Ramos (cell line): ENCODE data around the gene BHLHE41.

ENCODE experiments used
- in situ Hi-C: fragments of 300-500 bp; cut with MboI; formaldehyde crosslinking; loops from one replicate; pipeline ENCODE4 v1.14.3; 2022; ENCODE audit warnings: low sequenced_read_pairs; ENCODE audit not compliant: unreplicated experiment

Gene BHLHE41

DNA sequence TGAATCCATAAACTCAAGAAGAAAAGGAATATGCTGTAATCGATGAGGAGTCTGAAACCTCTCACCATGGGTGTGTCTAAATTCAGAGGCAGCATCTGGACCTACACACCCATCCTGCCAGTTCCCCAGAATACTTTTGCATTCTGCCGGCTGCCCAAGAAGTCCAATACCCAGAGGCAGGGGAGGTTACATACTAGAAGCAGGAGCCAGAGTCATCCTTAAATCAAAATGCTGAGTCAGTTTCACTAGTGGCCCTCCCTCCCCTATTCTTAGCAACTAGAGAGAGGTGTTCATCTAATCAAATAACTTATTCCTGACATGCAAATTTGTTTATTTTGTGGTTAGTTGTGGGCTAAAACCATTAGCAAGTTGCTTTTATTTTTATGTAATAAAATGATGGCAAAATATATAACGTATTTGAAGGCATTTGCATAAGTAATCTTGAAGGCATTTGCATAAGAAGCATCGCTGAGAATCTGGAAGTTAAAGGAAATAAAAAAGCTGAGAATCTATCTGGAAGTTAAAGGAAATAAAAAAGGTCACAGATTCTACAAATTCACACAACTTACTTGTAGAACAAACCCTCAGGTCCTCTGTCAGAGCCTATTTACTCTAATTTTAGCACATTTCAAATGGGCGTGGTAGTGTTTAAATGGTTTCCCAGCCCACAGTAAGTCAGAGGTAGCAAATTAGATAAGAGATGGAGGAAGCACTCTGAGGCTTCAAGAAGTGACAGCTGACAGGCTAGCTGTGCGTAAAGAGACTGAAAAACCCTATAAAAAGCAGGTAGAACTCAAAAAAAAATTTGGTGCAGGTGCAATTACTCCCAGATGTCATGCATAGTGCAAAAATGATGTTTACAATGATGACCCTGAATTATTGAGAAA is 7.8 kb downstream of the BHLHE41 start:
- in situ Hi-C loops, result no loop called here

DNA sequence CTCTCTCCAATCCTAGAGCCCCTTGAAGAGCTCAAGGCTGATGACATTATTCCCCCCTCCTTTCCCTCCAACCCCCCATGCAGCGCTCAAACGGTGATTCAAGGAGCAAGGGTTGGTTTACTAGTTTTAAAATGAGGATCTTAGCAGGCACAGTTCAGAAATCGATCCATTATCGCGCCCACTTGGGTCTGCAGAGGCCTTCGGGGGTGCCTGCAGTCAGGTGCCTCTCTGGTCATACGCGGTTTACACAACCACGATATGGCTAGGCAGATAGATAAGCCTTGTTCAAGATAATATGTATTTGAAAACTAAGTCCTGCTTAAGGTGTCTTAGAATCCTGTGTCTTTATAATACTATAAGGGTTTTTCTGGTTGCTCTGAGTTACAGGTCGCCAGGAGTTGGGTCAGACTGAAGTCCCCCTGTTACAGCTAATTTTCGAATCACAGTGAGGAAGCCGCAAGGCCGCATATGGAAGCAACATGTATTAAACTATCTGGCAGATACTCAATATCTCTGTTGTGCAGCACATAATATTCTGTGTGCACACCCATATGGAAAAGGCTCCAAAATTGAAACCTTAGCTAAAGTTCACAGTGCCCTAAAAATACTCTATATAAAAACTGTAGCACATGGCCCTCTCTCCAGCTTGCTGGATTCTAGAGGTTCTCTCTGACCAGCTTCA is 10.0 kb downstream of the BHLHE41 start:
- in situ Hi-C loops, result no loop called here

DNA sequence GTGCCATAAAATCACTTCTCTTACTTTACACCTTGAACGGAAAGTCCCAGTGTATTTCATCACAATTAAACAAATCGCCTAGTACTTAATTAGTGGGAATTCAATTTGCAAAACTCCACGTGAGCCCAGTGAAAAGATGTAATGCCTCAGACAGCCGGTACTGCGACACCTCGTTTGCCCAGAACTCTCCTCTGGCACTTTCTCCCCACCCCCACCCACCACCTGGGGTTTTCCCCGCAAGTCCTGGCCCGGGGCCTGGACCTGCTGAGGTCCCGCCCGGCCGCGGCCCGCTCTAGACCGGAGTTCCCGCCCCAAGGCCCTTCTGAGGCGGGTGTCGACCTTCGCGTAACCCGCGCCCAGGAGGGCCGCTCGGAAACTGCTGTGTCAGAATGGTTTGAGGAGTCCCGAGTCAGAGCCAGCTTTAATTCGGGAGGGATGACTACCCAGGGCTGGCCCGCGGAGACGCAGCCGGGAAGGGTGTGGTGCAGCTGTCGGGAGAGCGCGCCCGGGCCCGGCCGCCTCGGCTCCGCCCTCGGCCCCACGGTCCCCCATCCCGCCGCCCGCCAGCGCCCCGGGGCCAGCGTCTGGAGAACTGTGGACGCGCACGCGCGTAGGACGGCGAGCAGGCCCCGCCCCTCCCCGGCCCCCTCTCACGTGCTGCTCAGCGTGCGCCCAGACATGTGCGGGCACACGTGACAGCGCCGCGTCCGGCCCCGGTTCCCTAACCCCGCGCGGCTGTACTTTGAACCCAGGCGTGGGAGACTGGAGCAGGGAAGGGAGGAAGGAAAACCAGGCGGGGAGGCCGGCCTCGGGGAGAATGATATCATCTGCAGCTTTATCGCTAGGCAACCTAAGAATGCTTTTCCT is 10.8 kb downstream of the BHLHE41 start:
- in situ Hi-C loops, result no loop called here

DNA sequence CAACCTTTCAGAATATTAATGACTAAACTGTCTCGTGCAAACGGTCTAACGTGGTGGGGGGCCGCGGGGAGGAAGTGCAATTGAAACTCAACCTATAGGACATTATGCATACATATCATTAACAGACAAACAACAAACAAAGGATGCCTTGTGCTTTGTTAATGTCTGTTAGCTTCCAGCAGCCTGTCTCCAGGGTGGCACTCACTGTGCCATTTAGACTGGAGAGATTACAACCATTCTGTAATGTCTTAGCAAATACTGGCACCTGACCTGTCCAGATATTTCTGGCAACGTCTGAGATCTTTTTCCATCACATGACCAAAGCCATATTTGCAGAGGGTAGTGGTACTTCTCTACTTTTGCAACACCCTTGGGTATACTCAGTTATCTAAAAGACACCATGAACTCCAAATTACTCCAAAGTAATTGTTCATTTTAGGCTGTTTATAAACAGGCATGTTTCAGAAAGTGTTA is 11.6 kb downstream of the BHLHE41 start:
- in situ Hi-C loops, result no loop called here

DNA sequence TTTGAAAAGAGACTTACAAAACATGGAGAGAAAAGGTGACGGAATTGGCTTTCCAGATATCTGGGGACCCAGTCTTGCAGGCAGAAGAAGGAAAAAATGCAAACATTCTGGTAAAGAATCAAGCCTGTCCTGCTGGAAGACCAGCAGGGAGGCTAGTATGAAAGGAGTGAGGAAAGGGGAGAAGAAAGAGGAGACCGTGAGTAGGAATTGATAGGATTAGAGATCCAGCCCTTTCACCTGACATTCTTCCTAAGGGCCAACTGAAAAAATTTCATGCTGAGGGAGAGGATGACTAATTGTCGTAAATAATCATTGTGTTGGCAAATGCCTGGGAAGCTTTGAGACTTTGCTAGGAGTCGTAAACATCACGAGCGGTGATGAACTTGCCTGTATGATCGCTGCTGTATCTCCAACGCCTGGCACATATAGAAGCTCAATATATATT is 12.1 kb downstream of the BHLHE41 start:
- in situ Hi-C loops, result no loop called here

DNA sequence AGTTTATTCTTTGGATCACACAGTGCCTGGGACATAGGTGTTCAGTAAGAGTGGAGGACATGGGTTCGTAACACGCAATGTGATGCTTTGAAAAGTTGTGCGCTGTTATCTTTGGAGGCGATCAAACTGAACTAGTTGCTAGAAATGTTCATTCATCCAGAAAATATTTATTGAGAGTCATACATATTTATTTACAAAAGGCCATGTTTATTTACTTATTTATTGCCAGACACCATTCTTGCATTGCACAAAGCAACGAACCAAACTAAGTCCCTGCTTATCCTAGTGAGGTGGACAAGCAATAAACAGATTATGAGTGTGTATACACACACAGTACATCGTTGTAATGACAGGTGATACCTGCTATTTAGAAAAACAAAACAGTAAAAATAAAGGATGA is 12.6 kb downstream of the BHLHE41 start:
- in situ Hi-C loops, result no loop called here

DNA sequence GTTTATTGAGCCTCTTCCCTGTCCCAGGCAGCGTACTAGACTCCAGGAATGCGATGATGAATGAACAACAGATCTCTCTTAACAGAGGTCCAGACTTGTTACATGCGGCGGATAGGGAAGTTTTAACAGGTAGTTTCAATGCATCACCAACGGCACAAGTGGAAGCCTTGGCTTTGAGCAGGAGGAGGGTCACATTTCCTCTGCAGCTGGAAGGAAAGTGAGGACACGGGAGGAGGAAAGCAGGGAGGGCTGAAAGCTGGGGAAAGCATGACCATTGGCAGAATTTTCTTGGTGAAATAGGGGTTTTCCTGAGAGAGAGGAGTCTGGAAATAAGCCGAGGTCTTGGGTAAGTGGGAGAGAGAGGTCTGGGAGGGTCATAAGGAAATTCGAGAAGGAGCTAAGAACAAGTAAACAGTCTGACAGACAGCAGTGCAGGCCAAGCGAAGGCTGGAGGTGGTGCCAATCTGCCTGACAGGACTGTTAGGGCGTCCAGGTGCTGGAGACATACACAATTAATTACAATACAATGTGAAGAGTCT is 15.4 kb downstream of the BHLHE41 start:
- in situ Hi-C loops, result no loop called here

DNA sequence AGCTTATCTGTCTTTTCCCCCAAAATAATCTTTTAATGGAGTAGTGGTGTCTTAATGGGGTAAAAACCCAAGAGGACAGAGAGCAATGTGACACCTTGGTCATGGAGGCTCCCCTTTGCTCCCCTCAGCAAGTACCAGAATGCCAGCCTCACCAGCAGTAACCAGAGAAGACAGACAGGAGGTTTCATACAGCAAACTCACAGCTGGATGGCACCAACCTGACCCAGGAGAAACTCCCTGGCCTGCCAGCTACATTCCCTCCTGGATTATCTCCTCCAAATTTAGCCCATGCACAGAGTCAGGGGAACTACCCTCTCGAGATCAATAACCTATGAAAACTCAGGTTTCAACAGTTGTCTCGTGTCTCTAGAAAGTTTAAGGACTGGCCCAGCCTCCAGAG is 15.9 kb downstream of the BHLHE41 start:
- in situ Hi-C loops, result no loop called here

DNA sequence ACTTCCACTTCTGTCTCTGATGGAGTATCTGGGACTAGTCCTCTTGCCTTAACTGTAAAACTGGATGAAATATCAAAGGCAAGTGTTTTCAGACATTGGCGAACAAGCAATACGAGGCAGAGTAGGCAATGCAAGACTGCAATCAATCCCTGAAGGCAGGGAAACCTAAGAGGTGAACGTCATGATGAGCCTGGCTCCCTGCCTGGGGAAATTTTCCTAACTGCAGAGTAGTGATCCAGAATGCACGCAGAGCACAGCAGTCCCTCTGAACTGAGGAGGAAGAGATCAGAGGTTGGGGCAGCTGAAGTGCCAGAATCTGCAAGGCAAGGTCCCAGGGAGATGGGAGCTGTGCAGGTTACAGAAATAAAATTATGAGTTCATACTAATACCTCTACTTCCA is 18.5 kb downstream of the BHLHE41 start:
- in situ Hi-C loops, result no loop called here

DNA sequence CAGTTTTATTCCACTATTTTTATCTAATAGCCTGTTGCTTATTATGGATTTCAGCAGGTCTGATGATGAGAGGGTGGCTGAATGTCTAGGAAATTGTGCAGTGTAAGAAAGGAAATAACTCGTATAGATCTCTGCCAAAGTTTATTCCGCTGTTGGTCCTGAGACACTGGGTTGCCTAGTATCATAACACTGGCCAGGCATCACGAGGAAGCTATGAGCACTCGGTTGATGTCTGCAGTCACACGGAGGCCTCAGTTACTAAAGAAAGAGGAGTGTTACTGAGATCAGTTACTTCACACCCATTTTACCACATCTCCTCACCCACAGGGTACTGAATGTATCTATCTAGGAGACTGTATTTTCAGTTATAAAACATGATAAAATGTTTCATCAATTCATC is 21.9 kb downstream of the BHLHE41 start:
- in situ Hi-C loops, result no loop called here

DNA sequence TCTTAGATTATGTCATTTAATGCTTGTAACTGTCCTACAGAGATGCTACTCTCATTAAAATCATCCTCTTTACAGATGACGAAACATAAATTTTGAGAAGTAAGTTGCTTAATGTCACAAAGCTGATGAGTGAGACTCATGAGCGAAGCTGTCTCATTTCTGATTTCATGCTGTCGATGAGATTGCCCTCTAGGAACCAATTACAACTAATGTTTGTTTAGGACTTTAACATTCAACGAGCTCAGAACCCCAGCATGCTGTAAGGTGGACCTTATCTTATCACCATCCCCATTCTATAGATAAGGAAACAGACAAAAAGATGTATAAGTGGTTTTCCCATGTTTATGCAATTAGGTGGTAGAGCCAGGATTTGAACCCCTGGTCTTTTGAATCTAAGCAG is 23.1 kb downstream of the BHLHE41 start:
- in situ Hi-C loops, result no loop called here

DNA sequence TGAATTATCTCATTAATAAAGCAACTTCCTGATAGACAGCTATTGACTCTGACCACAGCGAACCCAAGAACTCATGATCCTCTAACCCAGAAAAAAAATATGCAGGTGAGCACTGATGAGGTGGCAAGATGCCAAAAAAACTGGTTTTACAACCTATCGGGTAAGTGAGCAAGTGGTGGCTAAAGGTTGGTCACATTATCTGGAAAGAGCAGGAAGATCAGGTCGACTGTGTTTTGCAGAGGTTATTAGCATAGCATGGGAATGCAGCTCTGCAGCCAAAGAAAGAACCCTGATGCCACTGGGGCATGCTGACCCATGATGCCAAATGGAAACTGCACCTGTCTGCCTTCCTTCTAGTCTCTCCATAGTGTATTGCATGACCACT is 23.5 kb downstream of the BHLHE41 start:
- in situ Hi-C loops, result no loop called here

DNA sequence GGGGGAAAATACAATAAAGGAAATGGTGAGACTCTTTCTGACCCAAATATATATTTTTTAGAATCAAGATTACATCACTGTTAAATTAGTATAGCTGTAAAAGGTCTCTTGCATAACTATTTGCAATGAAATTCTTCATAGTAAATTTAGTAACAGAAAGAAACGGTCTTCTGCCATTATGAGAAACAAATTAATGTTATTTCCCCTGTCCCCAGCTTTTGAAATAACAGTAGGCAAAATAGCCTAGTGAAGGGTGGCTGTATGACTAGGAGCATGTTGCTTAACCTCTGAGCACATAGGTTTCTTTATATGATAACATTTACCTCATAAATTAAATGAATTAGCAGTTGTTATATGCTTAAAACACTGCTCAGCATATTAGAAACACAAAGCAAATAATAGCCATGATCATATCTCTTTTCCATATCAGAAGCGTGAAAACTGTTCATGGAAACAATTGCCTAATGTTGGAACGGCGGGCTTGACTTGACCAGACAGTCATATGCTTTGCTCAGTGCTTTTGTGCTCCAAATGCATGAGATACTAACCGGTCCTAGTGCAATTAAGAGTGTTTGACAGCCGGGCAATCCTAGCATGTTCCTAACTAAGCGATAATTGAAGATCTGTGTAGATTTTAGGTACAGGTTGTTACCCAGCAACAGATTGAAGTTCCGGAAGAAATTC is 24.0 kb downstream of the BHLHE41 start:
- in situ Hi-C loops, result no loop called here

DNA sequence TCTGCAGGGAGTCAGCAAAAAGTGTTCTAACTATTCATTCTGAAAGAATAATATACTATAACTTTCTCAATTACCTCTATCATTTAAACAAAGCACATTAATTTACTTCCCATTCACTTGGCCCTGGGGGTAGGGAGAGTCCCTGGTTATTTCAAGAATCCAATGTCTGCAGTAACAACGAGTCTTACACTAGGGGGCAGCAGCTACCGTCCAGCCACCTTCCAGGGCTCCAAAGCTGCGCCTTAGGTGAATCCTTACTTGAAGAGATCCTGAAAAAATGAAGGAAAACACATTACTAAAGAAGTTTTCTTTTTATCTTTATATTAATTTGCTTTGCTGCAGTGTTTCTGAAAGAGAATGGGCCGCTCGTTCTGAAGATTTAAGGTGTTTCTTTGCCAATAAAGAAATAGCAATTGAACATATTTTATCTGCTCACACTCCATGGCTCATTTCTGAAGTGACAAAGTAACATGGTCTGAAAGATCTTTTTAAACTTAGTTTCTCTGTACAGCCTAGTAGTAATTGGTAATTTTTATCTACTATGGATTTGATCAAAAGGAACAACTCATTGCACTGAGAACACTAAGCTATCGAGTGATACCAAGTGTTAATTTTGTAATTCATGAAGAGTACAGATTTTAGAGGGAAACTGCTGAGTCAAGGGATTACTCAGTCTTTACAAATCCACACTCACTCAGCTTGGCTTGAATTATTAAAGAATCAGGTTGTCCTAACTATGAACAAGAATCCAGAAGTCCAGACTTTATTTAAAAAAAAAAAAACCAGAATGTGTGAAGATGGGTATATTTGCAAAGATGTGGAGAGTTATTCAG is 27.6 kb downstream of the BHLHE41 start:
- in situ Hi-C loops, result loop anchor here (10.0 kb wide), 1 partner anchor 548 kb away; no protein-coding TSS in a partner anchor

DNA sequence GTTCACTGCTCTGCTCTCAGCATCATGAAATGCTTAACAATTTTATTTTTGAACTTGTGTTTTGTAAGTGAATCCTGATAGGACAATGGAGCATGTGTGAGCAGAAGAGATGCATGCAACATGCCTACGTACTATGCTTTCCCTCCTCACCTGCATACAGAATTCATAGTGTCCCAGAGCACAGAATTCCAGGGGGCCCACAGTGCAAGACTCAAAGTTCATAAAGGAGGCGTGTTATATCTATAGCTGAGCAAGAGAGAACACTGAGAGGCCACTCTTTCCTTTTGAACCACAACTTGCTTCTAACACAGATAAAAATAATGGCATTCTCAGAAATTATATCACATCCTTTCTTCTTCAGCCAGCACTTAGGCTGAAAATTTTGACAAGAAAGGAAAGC is 28.8 kb downstream of the BHLHE41 start:
- in situ Hi-C loops, result loop anchor here (10.0 kb wide), 1 partner anchor 549 kb away; no protein-coding TSS in a partner anchor

DNA sequence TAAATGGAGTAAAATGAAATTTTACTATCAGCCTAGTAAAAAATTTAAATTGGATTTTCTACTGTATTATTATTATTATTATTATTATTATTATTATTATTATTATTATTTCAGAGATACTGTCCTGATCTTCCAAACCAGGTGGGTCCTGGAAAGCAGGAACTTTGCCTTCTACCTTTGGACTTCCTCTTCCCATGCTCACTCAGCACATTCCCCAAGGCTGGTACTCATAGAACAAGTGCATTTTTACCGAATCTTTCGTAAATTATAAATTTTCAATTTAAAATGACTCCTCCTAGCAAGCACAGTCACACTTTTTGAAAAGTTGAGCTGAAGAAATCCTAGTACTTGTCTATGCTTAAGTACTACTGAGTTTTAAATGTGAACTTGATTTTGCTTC is 29.7 kb downstream of the BHLHE41 start:
- in situ Hi-C loops, result loop anchor here (10.0 kb wide), 1 partner anchor 550 kb away; no protein-coding TSS in a partner anchor

DNA sequence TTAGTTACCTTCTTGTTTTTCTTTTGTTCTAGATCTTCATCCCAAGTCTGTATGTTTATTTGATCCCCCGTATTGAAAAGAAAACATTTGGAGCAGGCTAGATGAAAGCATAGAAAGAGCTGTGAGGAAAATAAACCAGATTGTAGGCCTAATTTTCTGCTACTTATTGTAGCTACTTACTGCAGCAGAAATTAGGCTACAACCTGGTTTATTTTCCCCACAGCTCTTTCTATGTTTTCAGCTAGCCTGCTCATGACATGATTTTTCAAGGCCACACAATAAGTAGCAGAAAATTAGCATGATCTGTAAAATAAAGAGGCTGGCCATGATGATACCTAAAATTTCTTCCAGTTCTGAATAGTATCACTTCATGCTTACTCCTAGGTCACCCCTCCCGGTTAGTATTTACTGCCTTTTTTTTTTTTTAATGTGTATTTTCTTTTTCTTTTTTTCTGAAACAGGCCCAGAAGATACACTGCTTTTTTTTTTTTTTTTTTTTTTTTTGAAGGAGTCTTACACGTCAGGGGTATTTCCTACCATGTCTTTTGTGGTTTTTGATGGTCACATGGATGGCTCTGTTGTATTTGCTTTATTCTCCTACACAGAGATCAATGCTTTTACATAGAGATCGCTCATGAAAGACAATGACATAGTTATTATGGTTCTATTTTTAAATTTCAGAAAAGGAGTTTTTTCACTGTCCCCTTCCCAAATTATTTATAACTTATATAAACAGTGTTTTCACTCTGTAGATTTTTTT is 32.3 kb downstream of the BHLHE41 start:
- in situ Hi-C loops, result loop anchor here (10.0 kb wide), 1 partner anchor 552 kb away; no protein-coding TSS in a partner anchor

DNA sequence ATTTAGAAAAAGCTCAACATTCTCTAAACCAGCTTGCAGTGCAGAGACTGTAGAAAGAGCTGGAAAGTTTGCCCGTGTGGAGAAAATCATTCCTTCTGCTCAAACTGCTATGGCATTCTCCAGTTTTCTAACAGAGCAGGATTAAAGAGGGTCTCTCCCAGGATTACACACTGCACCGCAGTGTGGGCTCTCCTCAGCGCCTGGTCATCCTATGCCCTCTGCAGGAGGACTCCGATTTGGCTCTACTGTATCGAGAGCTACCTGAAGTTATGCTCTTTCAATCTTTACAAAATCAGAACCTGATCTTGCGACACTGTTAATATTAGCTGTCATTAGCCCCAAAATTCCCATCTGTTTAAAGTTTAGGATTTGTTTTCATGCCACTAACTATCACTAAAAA is 33.0 kb downstream of the BHLHE41 start:
- in situ Hi-C loops, result loop anchor here (10.0 kb wide), 1 partner anchor 553 kb away; no protein-coding TSS in a partner anchor
